Astrocyte (in vitro differentiated cells and primary cell): ENCODE measurements around the gene KNDC1. TPM values are rescaled to one million over a fixed set of nuclear protein-coding genes. Genes with fewer than 3 reads are reported as not detected.

Experiments
- DNase-seq: peaks from one replicate; pipeline ENCODE4 v3.0.0-alpha.2; 2010; ENCODE audit warnings: low read depth
- FAIRE-seq: peaks from 2 replicates; lab custom pipeline; 2011; peaks lifted over from hg19 to GRCh38; lab: Jason Lieb, UNC
- H2AFZ ChIP-seq: 2 replicates; pipeline ENCODE4 v1.6.0; 2012; ENCODE audit warnings: low read depth, low read length, inconsistent platforms
- H3K27ac ChIP-seq: 2 replicates; pipeline ENCODE4 v1.5.1; 2011; ENCODE audit warnings: low read depth, low read length, inconsistent platforms
- H3K27me3 ChIP-seq: 2 replicates; pipeline ENCODE4 v1.6.0; 2011; ENCODE audit warnings: low read length, inconsistent platforms; ENCODE audit not compliant: insufficient read depth
- H3K36me3 ChIP-seq: 2 replicates; pipeline ENCODE4 v1.5.1; 2011; ENCODE audit warnings: low read length, inconsistent platforms; ENCODE audit not compliant: insufficient read depth
- H3K4me1 ChIP-seq: 2 replicates; pipeline ENCODE4 v1.5.1; 2011; ENCODE audit warnings: low read length, inconsistent platforms; ENCODE audit not compliant: insufficient read depth
- H3K4me2 ChIP-seq: 2 replicates; pipeline ENCODE4 v1.6.0; 2012; ENCODE audit warnings: low read length, inconsistent platforms
- H3K4me3 ChIP-seq: 2 replicates; pipeline ENCODE4 v1.5.1; 2011; ENCODE audit warnings: low read depth, mild to moderate bottlenecking, low read length, inconsistent platforms; ENCODE audit not compliant: insufficient read depth
- H3K79me2 ChIP-seq: 2 replicates; pipeline ENCODE4 v1.6.0; 2012; ENCODE audit warnings: mild to moderate bottlenecking, low read length, inconsistent platforms; ENCODE audit not compliant: insufficient read depth
- H3K9ac ChIP-seq: 2 replicates; pipeline ENCODE4 v1.6.0; 2012; ENCODE audit warnings: mild to moderate bottlenecking, low read length, inconsistent platforms
- H3K9me3 ChIP-seq: 2 replicates; pipeline ENCODE4 v1.5.1; 2012; ENCODE audit warnings: low read depth, mild to moderate bottlenecking, low read length, inconsistent platforms; ENCODE audit not compliant: insufficient read depth
- H4K20me1 ChIP-seq: 2 replicates; pipeline ENCODE4 v1.6.0; 2012; ENCODE audit warnings: low read length, inconsistent platforms; ENCODE audit not compliant: insufficient read depth
- H3K27ac Mint-ChIP-seq: one replicate; pipeline ENCODE4 v1.8.0; 2021; ENCODE audit warnings: mild to moderate bottlenecking, mixed read lengths; ENCODE audit not compliant: unreplicated experiment
- H3K27me3 Mint-ChIP-seq: one replicate; pipeline ENCODE4 v1.8.0; 2021; ENCODE audit warnings: low read depth, mixed read lengths; ENCODE audit not compliant: unreplicated experiment
- H3K36me3 Mint-ChIP-seq: one replicate; pipeline ENCODE4 v1.8.0; 2021; ENCODE audit warnings: low read depth, mixed read lengths; ENCODE audit not compliant: unreplicated experiment
- H3K4me1 Mint-ChIP-seq: one replicate; pipeline ENCODE4 v1.8.0; 2021; ENCODE audit warnings: low read depth, mixed read lengths; ENCODE audit not compliant: unreplicated experiment
- H3K4me3 Mint-ChIP-seq: one replicate; pipeline ENCODE4 v1.8.0; 2021; ENCODE audit warnings: mild to moderate bottlenecking, moderate library complexity, mixed read lengths; ENCODE audit not compliant: unreplicated experiment
- H3K9me3 Mint-ChIP-seq: one replicate; pipeline ENCODE4 v1.8.0; 2021; ENCODE audit warnings: mild to moderate bottlenecking, mixed read lengths; ENCODE audit not compliant: unreplicated experiment
- CTCF ChIP-seq: IDR thresholded peaks from 2 replicates; pipeline ENCODE4 v1.5.1; 2011; ENCODE audit warnings: low read depth, mild to moderate bottlenecking, inconsistent platforms, low read length, moderate library complexity; ENCODE audit not compliant: insufficient read depth
- EZH2 ChIP-seq: IDR thresholded peaks from 2 replicates; pipeline ENCODE4 v1.6.1; 2012; ENCODE audit warnings: mild to moderate bottlenecking, low read length, inconsistent platforms; ENCODE audit not compliant: insufficient read depth
- total RNA-seq: library from RNA; stranded (reverse); gene quantifications from 2 replicates; pipeline ENCODE4 v1.2.1, GENCODE V29; 2021

Gene KNDC1
- total RNA-seq, 1 donor from 2014 or later: 2.6 TPM

GRCh38 chr10:133235265-133235855, 75.3 kb downstream of the KNDC1 start:
- Histone ChIP-seq H3K79me2 (no peaks in the 10 kb centered on the region), H3K4me3 (no peak overlapping the region), H3K9ac (no peak overlapping the region), H3K36me3 (no peaks in the 10 kb centered on the region), H3K27me3 (peaks cover 47% of the 10 kb centered on the region), H3K4me2 (no peak overlapping the region), H2AFZ (no peak overlapping the region), H3K4me1 (no peaks in the 10 kb centered on the region), H4K20me1 (no peaks in the 10 kb centered on the region), H3K9me3 (no peaks in the 10 kb centered on the region), H3K27ac (no peak overlapping the region)
- H3K27me3 Mint-ChIP-seq: peaks cover 54% of the 10 kb centered on the region
- no peaks in the 10 kb centered on the region for H3K4me1 Mint-ChIP-seq
- H3K9me3 Mint-ChIP-seq: no peaks in the 10 kb centered on the region
- H3K4me3 Mint-ChIP-seq: no peak overlapping the region
- FAIRE-seq (no peak), DNase-seq (no peak)
- TF ChIP-seq EZH2: no peak
- TF ChIP-seq CTCF: no peak
- H3K27ac Mint-ChIP-seq: no peak overlapping the region
- no peaks in the 10 kb centered on the region for H3K36me3 Mint-ChIP-seq

GRCh38 chr10:133235932-133236331, 75.9 kb downstream of the KNDC1 start:
- Histone ChIP-seq H3K27me3 (peaks cover 48% of the 10 kb centered on the region), H3K9me3 (no peaks in the 10 kb centered on the region), H3K4me3 (no peak overlapping the region), H3K4me2 (no peak overlapping the region), H3K4me1 (no peaks in the 10 kb centered on the region), H3K36me3 (no peaks in the 10 kb centered on the region), H3K27ac (no peak overlapping the region), H4K20me1 (no peaks in the 10 kb centered on the region), H3K79me2 (no peaks in the 10 kb centered on the region), H2AFZ (no peak overlapping the region), H3K9ac (no peak overlapping the region)
- FAIRE-seq (no peak), DNase-seq (no peak)
- Mint-ChIP-seq H3K9me3 (no peaks in the 10 kb centered on the region), H3K36me3 (no peaks in the 10 kb centered on the region), H3K4me3 (no peak overlapping the region), H3K27ac (no peak overlapping the region), H3K4me1 (no peaks in the 10 kb centered on the region), H3K27me3 (peaks cover 58% of the 10 kb centered on the region)
- TF ChIP-seq EZH2 (no peak), CTCF (no peak)
